Fibroblast of lung (primary cell): ENCODE data around the gene CKAP4. TPM values are rescaled to one million over a fixed set of nuclear protein-coding genes. Genes with fewer than 3 reads are reported as not detected.

Experiments
- DNase-seq, 2 donors: peaks; one replicate each; pipeline versions ENCODE4 v3.0.0 to v3.0.0-alpha.2; 2010; ENCODE audit warnings: low read depth in 2 of 2
- H2AFZ ChIP-seq: 2 replicates; pipeline ENCODE4 v1.5.1; 2012; ENCODE audit warnings: low read length, control low read depth, inconsistent platforms
- H3K27ac ChIP-seq: 2 replicates; pipeline ENCODE4 v1.5.1; 2011; ENCODE audit warnings: low read length, control low read depth; ENCODE audit not compliant: insufficient read depth
- H3K27me3 ChIP-seq: 2 replicates; pipeline ENCODE4 v1.5.1; 2011; ENCODE audit warnings: mild to moderate bottlenecking, low read length; ENCODE audit not compliant: control insufficient read depth, insufficient read depth
- H3K36me3 ChIP-seq: 2 replicates; pipeline ENCODE4 v1.5.1; 2011; ENCODE audit warnings: low read length; ENCODE audit not compliant: control insufficient read depth, insufficient read depth
- H3K4me1 ChIP-seq: 2 replicates; pipeline ENCODE4 v1.5.1; 2011; ENCODE audit warnings: low read length; ENCODE audit not compliant: control insufficient read depth, insufficient read depth; ENCODE audit errors: extremely low read depth
- H3K4me2 ChIP-seq: 2 replicates; pipeline ENCODE4 v1.5.1; 2011; ENCODE audit warnings: low read length, control low read depth; ENCODE audit not compliant: insufficient read depth; ENCODE audit errors: extremely low read depth
- H3K4me3 ChIP-seq, 4 experiments: fragments of 200-600 bp in 1 of 4; sonication (generic) in 1 of 4; replicated peaks in 1 of 4; 2 replicates each; pipeline ENCODE4 v1.5.1; 2011 to 2016; ENCODE audit warnings: low read length in 4 of 4, low read depth in 3 of 4, mild to moderate bottlenecking in 3 of 4, control low read depth in 2 of 4, inconsistent platforms in 1 of 4, mixed read lengths in 1 of 4; ENCODE audit not compliant: insufficient read depth in 1 of 4; ENCODE audit errors: control extremely low read depth in 1 of 4
- H3K79me2 ChIP-seq: 2 replicates; pipeline ENCODE4 v1.5.1; 2012; ENCODE audit warnings: mild to moderate bottlenecking, low read length, inconsistent platforms; ENCODE audit not compliant: control insufficient read depth, insufficient read depth
- H3K9ac ChIP-seq: 2 replicates; pipeline ENCODE4 v1.5.1; 2011; ENCODE audit warnings: mild to moderate bottlenecking, low read length, control low read depth; ENCODE audit not compliant: insufficient read depth
- H3K9me3 ChIP-seq: 2 replicates; pipeline ENCODE4 v1.5.1; 2012; ENCODE audit warnings: low read depth, low read length; ENCODE audit not compliant: control insufficient read depth, insufficient read depth
- H4K20me1 ChIP-seq: 2 replicates; pipeline ENCODE4 v1.5.1; 2011; ENCODE audit warnings: low read length; ENCODE audit not compliant: control insufficient read depth, insufficient read depth; ENCODE audit errors: extremely low read depth
- CTCF ChIP-seq, 2 donors: IDR thresholded peaks in 1 of 2; conservative IDR thresholded peaks in 1 of 2; 1 replicate in 1 of 2; 2 replicates in 1 of 2; pipeline ENCODE4 v1.5.1; 2011 to 2012; ENCODE audit warnings: low read length in 2 of 2, control low read depth in 1 of 2, inconsistent platforms in 1 of 2, low read depth in 1 of 2, mild to moderate bottlenecking in 1 of 2
- EZH2 ChIP-seq: IDR thresholded peaks from 2 replicates; pipeline ENCODE4 v1.5.1; 2012; ENCODE audit warnings: low read length, control low read depth, mild to moderate bottlenecking; ENCODE audit errors: missing control alignments
- polyA plus RNA-seq, 2 donors: library from polyadenylated mRNA; depleted of rRNA in 1 of 2; stranded (reverse) in 1 of 2; unstranded in 1 of 2; fragments of >200 nt; gene quantifications; 2 replicates each; pipeline ENCODE4 v1.2.1, GENCODE V29; 2011 to 2012; ENCODE audit warnings: missing spikeins in 1 of 2
- total RNA-seq: library from RNA; depleted of rRNA; stranded (reverse); fragments of >200 nt; gene quantifications from 2 replicates; pipeline ENCODE4 v1.2.1, GENCODE V29; 2014

CKAP4 gene
- total and polyA plus RNA-seq, 2 donors (not counting 1 experiment from before 2014, with no cell fraction given): 132 to 282 TPM

- H3K9ac ChIP-seq: no peak overlapping the region
- H2AFZ ChIP-seq: no peak overlapping the region
- no peak overlapping the region for H3K4me3 ChIP-seq
- H3K4me1 ChIP-seq: no peaks in the 10 kb centered on the region
- DNase-seq: no peak
- no peak for TF ChIP-seq CTCF (conservative IDR thresholded peaks at IDR 0.05 in 1 of 2, IDR thresholded peaks at IDR 0.05 in 1 of 2; ENCODE audit: low read depth in 1 of 2, low read length in 2 of 2)
- no peak for TF ChIP-seq EZH2
- H3K27me3 ChIP-seq: peaks cover 5% of the 10 kb centered on the region
- no peaks in the 10 kb centered on the region for H3K79me2 ChIP-seq
- no peaks in the 10 kb centered on the region for H4K20me1 ChIP-seq
- no peaks in the 10 kb centered on the region for H3K9me3 ChIP-seq
- no peaks in the 10 kb centered on the region for H3K36me3 ChIP-seq
- H3K4me2 ChIP-seq: no peak overlapping the region
- H3K27ac ChIP-seq: no peak overlapping the region
Observed at GRCh38 chr12:106281804-106282203, 34.0 kb upstream of the CKAP4 start.

DNA sequence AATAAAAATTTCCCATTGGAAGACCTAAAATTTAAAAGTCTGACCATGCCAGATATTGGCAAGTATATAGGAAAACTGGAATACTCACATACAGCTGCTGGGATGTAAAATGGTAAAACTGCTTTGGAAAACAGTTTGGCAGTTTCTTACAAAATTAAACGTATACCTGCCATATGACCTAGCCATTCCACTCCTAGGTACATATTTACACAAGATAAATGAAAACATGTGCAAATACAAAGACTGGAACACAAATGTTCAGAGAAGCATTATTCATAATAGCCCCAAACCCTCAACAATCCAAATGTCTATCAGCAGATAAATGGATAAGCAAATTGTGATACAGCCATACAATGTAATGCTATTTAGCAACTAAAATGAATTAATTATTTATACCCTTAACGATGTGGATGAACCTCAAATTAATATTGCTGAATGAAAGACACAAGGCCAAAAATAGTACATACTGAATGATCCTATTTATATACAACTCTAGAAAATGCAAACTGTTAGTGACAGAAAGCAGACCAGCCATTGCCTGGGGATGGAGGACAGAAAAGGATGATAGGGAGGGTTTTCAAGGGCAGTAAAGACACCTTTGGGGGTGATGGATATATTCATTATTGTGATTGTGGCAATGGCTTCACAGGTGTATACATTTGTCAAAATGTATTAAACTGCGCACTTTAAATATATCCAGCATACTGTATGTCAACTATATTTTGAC lies 33.4 kb upstream of the CKAP4 start:
- no peaks in the 10 kb centered on the region for H3K79me2 ChIP-seq
- no peak overlapping the region for H3K9ac ChIP-seq
- no peaks in the 10 kb centered on the region for H3K36me3 ChIP-seq
- H3K27ac ChIP-seq: no peak overlapping the region
- no peak for TF ChIP-seq CTCF (conservative IDR thresholded peaks at IDR 0.05 in 1 of 2, IDR thresholded peaks at IDR 0.05 in 1 of 2; ENCODE audit: low read depth in 1 of 2, low read length in 2 of 2)
- no peak for TF ChIP-seq EZH2
- no peak overlapping the region for H3K4me3 ChIP-seq
- H2AFZ ChIP-seq: no peak overlapping the region
- H3K4me1 ChIP-seq: no peaks in the 10 kb centered on the region
- H4K20me1 ChIP-seq: no peaks in the 10 kb centered on the region
- no peaks in the 10 kb centered on the region for H3K9me3 ChIP-seq
- no peak overlapping the region for H3K4me2 ChIP-seq
- no peak for DNase-seq
- peaks cover 5% of the 10 kb centered on the region for H3K27me3 ChIP-seq

DNA sequence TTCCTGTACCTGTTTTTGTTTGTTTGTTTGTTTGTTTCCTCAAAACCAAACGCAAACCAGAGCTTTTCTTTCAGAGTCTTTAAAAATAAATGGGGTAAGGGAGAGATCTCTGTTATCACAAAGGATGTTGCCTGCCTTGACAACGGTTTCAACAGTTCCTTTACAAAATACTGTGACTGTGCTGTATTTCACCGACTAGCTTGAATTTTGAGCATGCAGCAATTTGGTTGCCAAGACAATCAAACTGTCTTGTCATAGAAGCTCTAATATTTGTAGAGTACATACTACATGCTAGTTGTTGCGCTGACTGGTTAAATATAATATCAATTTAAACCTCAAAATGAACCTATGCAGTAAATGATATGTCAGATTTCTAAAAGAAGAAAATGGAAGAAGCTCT lies 32.3 kb upstream of the CKAP4 start:
- Histone ChIP-seq H3K27ac (no peak overlapping the region), H3K4me3 (no peak overlapping the region), H4K20me1 (no peaks in the 10 kb centered on the region), H3K4me2 (no peak overlapping the region), H3K4me1 (no peaks in the 10 kb centered on the region), H3K9me3 (no peaks in the 10 kb centered on the region), H2AFZ (no peak overlapping the region), H3K36me3 (no peaks in the 10 kb centered on the region), H3K27me3 (peaks cover 5% of the 10 kb centered on the region), H3K9ac (no peak overlapping the region), H3K79me2 (no peaks in the 10 kb centered on the region)
- no peak for TF ChIP-seq CTCF (conservative IDR thresholded peaks at IDR 0.05 in 1 of 2, IDR thresholded peaks at IDR 0.05 in 1 of 2; ENCODE audit: low read depth in 1 of 2, low read length in 2 of 2)
- TF ChIP-seq EZH2: no peak
- no peak for DNase-seq
